GM18502 (cell line): ENCODE results near the gene POU2AF3.
"Not testable (repeated sequence)": the region's sequence is repeated elsewhere in the genome, so short reads cannot be mapped to it uniquely, and the experiment has no call there.

Experiments used
- ATAC-seq: cut with Tn5 transposase; IDR thresholded peaks from one replicate; pipeline ENCODE4 v1.9.1; 2021; ENCODE audit warnings: mild to moderate bottlenecking; ENCODE audit not compliant: unreplicated experiment, poor library complexity

POU2AF3 gene

GRCh38 chr11:111298413-111299100 lies at the start of gene POU2AF3:
Gene POU2AF3, plus strand, starts transcription at chr11:111298546. Its CDS starts 36 bp downstream, at chr11:111298582.
- ATAC-seq, result peak; percentile 30

GRCh38 chr11:111250936-111251335 lies 47.4 kb upstream of the POU2AF3 start:
- no peak for ATAC-seq

GRCh38 chr11:111253131-111253530 lies 45.2 kb upstream of the POU2AF3 start:
- no peak for ATAC-seq

GRCh38 chr11:111253630-111254029 lies 44.7 kb upstream of the POU2AF3 start:
- no peak for ATAC-seq

GRCh38 chr11:111258046-111258445 lies 40.3 kb upstream of the POU2AF3 start:
- ATAC-seq, result no peak

GRCh38 chr11:111259896-111260295 lies 38.5 kb upstream of the POU2AF3 start:
- ATAC-seq, result no peak

GRCh38 chr11:111260811-111261210 lies 37.5 kb upstream of the POU2AF3 start:
- no peak for ATAC-seq

- no peak for ATAC-seq
Measured at GRCh38 chr11:111264646-111265045, 33.7 kb upstream of the POU2AF3 start.

GRCh38 chr11:111265421-111265820 lies 32.9 kb upstream of the POU2AF3 start:
- no peak for ATAC-seq

GRCh38 chr11:111268303-111268702 lies 30.0 kb upstream of the POU2AF3 start:
- not testable (repeated sequence) for ATAC-seq

GRCh38 chr11:111269146-111269868 lies 29.0 kb upstream of the POU2AF3 start:
- ATAC-seq, result no peak

GRCh38 chr11:111272420-111272819 lies 25.9 kb upstream of the POU2AF3 start:
- ATAC-seq, result no peak

GRCh38 chr11:111282562-111283075 lies 15.7 kb upstream of the POU2AF3 start:
- ATAC-seq, result no peak

GRCh38 chr11:111283945-111284481 lies 14.3 kb upstream of the POU2AF3 start:
- ATAC-seq, result no peak

GRCh38 chr11:111285189-111286091 lies 12.9 kb upstream of the POU2AF3 start:
- ATAC-seq, result no peak

- ATAC-seq, result no peak
Measured at GRCh38 chr11:111291764-111292163, 6.6 kb upstream of the POU2AF3 start.

- not testable (repeated sequence) for ATAC-seq
Measured at GRCh38 chr11:111292408-111292807, 5.9 kb upstream of the POU2AF3 start.

GRCh38 chr11:111296196-111296595 lies 2.1 kb upstream of the POU2AF3 start:
- no peak for ATAC-seq

GRCh38 chr11:111297696-111298095 lies 650 bp upstream of the POU2AF3 start:
- ATAC-seq, result no peak
